Osteocyte (in vitro differentiated cells): ENCODE results near the gene IGSF21. TPM values are rescaled to one million over a fixed set of nuclear protein-coding genes. Genes with fewer than 3 reads are reported as not detected.

Source experiments
- DNase-seq: peaks from one replicate; pipeline ENCODE4 v3.0.0; 2021; ENCODE audit warnings: mixed read lengths; ENCODE audit not compliant: unreplicated experiment; ENCODE audit errors: extremely low spot score
- H3K27ac Mint-ChIP-seq: one replicate; pipeline ENCODE4 v1.8.0; 2021; ENCODE audit warnings: mild to moderate bottlenecking, mixed read lengths; ENCODE audit not compliant: unreplicated experiment
- H3K27me3 Mint-ChIP-seq: one replicate; pipeline ENCODE4 v1.8.0; 2021; ENCODE audit warnings: mixed read lengths; ENCODE audit not compliant: unreplicated experiment
- H3K36me3 Mint-ChIP-seq: one replicate; pipeline ENCODE4 v1.8.0; 2021; ENCODE audit warnings: mixed read lengths; ENCODE audit not compliant: unreplicated experiment
- H3K4me1 Mint-ChIP-seq: one replicate; pipeline ENCODE4 v1.8.0; 2021; ENCODE audit warnings: mixed read lengths; ENCODE audit not compliant: unreplicated experiment
- H3K4me3 Mint-ChIP-seq: one replicate; pipeline ENCODE4 v1.8.0; 2021; ENCODE audit warnings: mild to moderate bottlenecking, moderate library complexity, mixed read lengths; ENCODE audit not compliant: unreplicated experiment
- H3K9me3 Mint-ChIP-seq: one replicate; pipeline ENCODE4 v1.8.0; 2021; ENCODE audit warnings: mixed read lengths; ENCODE audit not compliant: unreplicated experiment
- CTCF ChIP-seq: fragments of 200-600 bp; sonication (generic); IDR thresholded peaks from 2 replicates; pipeline ENCODE4 v1.5.0; 2021; ENCODE audit warnings: antibody characterized with exemption, mild to moderate bottlenecking, moderate library complexity
- total RNA-seq: library from RNA; stranded (reverse); gene quantifications from 2 replicates; pipeline ENCODE4 v1.2.1, GENCODE V29; 2021

The IGSF21 gene
- total RNA-seq, 1 donor from 2014 or later, result not detected

- Mint-ChIP-seq H3K27me3 (no peaks in the 10 kb centered on the region), H3K9me3 (peaks cover 13% of the 10 kb centered on the region), H3K4me1 (no peaks in the 10 kb centered on the region), H3K4me3 (no peak overlapping the region), H3K36me3 (no peaks in the 10 kb centered on the region), H3K27ac (no peak overlapping the region)
- DNase-seq, result no peak
- TF ChIP-seq CTCF, result no peak
Observed at GRCh38 chr1:18417316-18418269, 310.0 kb downstream of the IGSF21 start.

- H3K4me1 Mint-ChIP-seq, result no peaks in the 10 kb centered on the region
- TF ChIP-seq CTCF, result no peak
- DNase-seq, result no peak
Observed at GRCh38 chr1:18419113-18419844, 311.7 kb downstream of the IGSF21 start.

GRCh38 chr1:18419845-18420184 is 312.2 kb downstream of the IGSF21 start:
- peaks cover 9% of the 10 kb centered on the region for H3K9me3 Mint-ChIP-seq
- H3K36me3 Mint-ChIP-seq, result no peaks in the 10 kb centered on the region
- H3K27me3 Mint-ChIP-seq, result no peaks in the 10 kb centered on the region
- H3K27ac Mint-ChIP-seq, result no peak overlapping the region
- TF ChIP-seq CTCF, result no peak
- DNase-seq, result no peak
- H3K4me3 Mint-ChIP-seq, result no peak overlapping the region
- no peaks in the 10 kb centered on the region for H3K4me1 Mint-ChIP-seq

More at GRCh38 chr1:18419113-18419844, 311.7 kb downstream of the IGSF21 start:
- no peaks in the 10 kb centered on the region for H3K27me3 Mint-ChIP-seq
- no peak overlapping the region for H3K27ac Mint-ChIP-seq
- no peaks in the 10 kb centered on the region for H3K36me3 Mint-ChIP-seq
- H3K4me3 Mint-ChIP-seq, result no peak overlapping the region
- peaks cover 9% of the 10 kb centered on the region for H3K9me3 Mint-ChIP-seq

- H3K27ac Mint-ChIP-seq, result no peak overlapping the region
- no peak overlapping the region for H3K4me3 Mint-ChIP-seq
- TF ChIP-seq CTCF, result no peak
- no peak for DNase-seq
- no peaks in the 10 kb centered on the region for H3K4me1 Mint-ChIP-seq
- peaks cover 20% of the 10 kb centered on the region for H3K9me3 Mint-ChIP-seq
- no peaks in the 10 kb centered on the region for H3K36me3 Mint-ChIP-seq
- no peaks in the 10 kb centered on the region for H3K27me3 Mint-ChIP-seq
Observed at GRCh38 chr1:18422076-18422777, 314.6 kb downstream of the IGSF21 start.
